Measurements from ENCODE around the gene A1BG.

DNA sequence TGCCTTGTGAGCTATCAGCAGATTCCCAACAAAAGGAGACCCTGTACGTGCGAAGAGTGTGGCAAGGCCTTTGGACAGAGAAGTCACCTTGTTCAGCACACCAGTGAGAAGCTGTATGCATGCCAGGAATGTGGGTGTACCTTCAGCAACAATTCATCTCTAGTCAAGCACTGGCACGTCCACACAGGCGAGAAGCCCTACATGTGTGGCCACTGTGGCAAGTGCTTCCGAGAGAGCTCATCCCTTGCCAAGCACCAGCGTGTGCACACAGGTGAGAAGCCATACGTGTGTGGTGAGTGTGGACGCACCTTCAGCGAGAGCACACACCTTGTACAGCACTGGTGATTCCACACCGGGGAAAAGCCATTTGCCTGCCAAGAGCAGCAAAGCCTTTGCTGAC, 34.1 kb downstream of the A1BG start:
- TF ChIP-seq CTCF (conservative IDR thresholded peaks at IDR 0.05; ENCODE audit: low read length): no peak
- no peak for TF ChIP-seq EZH2phosphoT487 (IDR thresholded peaks at IDR 0.05; ENCODE audit: borderline replicate concordance)

Measured in Loucy (cell line).